ENCODE measurements around the gene SLC7A14. TPM values are rescaled to one million over a fixed set of nuclear protein-coding genes. Genes with fewer than 3 reads are reported as not detected.

The SLC7A14 gene
- total and polyA plus RNA-seq, 2 of the 13 experiments (the other 11 are each of a cell fraction or from before 2014, with no cell fraction given), result not detected

GRCh38 chr3:170476291-170476690, 109.6 kb downstream of the SLC7A14 start:
- ChIA-PET CTCF (ENCODE audit: low intra/inter-chr PET ratio, low total read pairs) (no interaction called here), POLR2A (no interaction called here)
- Histone ChIP-seq H3K9me3 (ENCODE audit: low read length) (no peaks in the 10 kb centered on the region), H3K36me3 (replicated peaks in 1 of 2; ENCODE audit: control insufficient read depth in 1 of 2, insufficient read depth in 2 of 2, low read length in 2 of 2) (no peaks in the 10 kb centered on the region), H3K79me2 (ENCODE audit: insufficient read depth, low read length) (no peaks in the 10 kb centered on the region), H3K4me1 (ENCODE audit: insufficient read depth, low read length) (no peaks in the 10 kb centered on the region), H3K4me3 (replicated peaks in 1 of 3; ENCODE audit: insufficient read depth in 1 of 3, low read depth in 2 of 3, low read length in 3 of 3) (no peak overlapping the region), H3K27ac (ENCODE audit: extremely low read length, insufficient read depth, low read length) (no peak overlapping the region), H3K4me2 (ENCODE audit: low read depth, low read length) (no peak overlapping the region), H2AFZ (ENCODE audit: low read length) (no peak overlapping the region), H4K20me1 (ENCODE audit: insufficient read depth, low read length) (no peaks in the 10 kb centered on the region), H3K9ac (ENCODE audit: insufficient read depth, low read depth, low read length) (no peak overlapping the region), H3K27me3 (ENCODE audit: control insufficient read depth in 1 of 2, insufficient read depth in 2 of 2, low read length in 2 of 2) (peaks cover 0 to 14% of the 10 kb centered on the region in 2 experiments; a peak in 3 of 5 replicates)
- intact Hi-C loops (cut with micrococcal nuclease; ENCODE audit: unreplicated experiment) (no loop called here), in situ Hi-C loops (cut with HindIII; ENCODE audit: extremely low pct_ligation_motif_present, low pct_unique_long_range_greater_than_20kb) (no loop called here)
- WGBS (ENCODE audit: low lambda C conversion rate), result 3% methylated on average over 3 of the region's 6 CpGs
- FAIRE-seq (no peak), DNase-seq (ENCODE audit: low spot score) (no peak), ATAC-seq (no peak)
- no TSS peak for BruUV-seq (replicated peaks)
- TF ChIP-seq ZFP82 (CRISPR knock-in tag; IDR thresholded peaks at IDR 0.05; ENCODE audit: borderline replicate concordance) (no peak), BORCS8-MEF2B (CRISPR knock-in tag; IDR thresholded peaks at IDR 0.05) (no peak), ZNF10 (CRISPR knock-in tag; IDR thresholded peaks at IDR 0.05; ENCODE audit: borderline replicate concordance, low read depth) (no peak), ATRX (CRISPR knock-in tag; IDR thresholded peaks at IDR 0.05; ENCODE audit: borderline replicate concordance) (no peak), GZF1 (CRISPR knock-in tag; IDR thresholded peaks at IDR 0.05) (no peak), TCF7L2 (IDR thresholded peaks at IDR 0.05; ENCODE audit: low read depth, low read length) (no peak), CBX2 (IDR thresholded peaks at IDR 0.05; ENCODE audit: low read depth, low read length) (no peak), CBX2 (CRISPR knock-in tag; IDR thresholded peaks at IDR 0.05; ENCODE audit: low read depth) (no peak), ZKSCAN5 (CRISPR knock-in tag; IDR thresholded peaks at IDR 0.05) (no peak), KDM6A (CRISPR knock-in tag; IDR thresholded peaks at IDR 0.05; ENCODE audit: low read depth) (no peak), ZSCAN30 (CRISPR knock-in tag; IDR thresholded peaks at IDR 0.05) (no peak), IKZF1 (IDR thresholded peaks at IDR 0.05) (no peak), BRCA1 (CRISPR knock-in tag; IDR thresholded peaks at IDR 0.05) (no peak), CREB1 (IDR thresholded peaks at IDR 0.05) (no peak), CREB1 (CRISPR knock-in tag; IDR thresholded peaks at IDR 0.05) (no peak), DMAP1 (CRISPR knock-in tag; IDR thresholded peaks at IDR 0.05) (no peak), SP2 (CRISPR knock-in tag; IDR thresholded peaks at IDR 0.05) (no peak), ZNF747 (CRISPR knock-in tag; IDR thresholded peaks at IDR 0.05; ENCODE audit: borderline replicate concordance) (no peak)
- TF ChIP-seq, protein P1, sequence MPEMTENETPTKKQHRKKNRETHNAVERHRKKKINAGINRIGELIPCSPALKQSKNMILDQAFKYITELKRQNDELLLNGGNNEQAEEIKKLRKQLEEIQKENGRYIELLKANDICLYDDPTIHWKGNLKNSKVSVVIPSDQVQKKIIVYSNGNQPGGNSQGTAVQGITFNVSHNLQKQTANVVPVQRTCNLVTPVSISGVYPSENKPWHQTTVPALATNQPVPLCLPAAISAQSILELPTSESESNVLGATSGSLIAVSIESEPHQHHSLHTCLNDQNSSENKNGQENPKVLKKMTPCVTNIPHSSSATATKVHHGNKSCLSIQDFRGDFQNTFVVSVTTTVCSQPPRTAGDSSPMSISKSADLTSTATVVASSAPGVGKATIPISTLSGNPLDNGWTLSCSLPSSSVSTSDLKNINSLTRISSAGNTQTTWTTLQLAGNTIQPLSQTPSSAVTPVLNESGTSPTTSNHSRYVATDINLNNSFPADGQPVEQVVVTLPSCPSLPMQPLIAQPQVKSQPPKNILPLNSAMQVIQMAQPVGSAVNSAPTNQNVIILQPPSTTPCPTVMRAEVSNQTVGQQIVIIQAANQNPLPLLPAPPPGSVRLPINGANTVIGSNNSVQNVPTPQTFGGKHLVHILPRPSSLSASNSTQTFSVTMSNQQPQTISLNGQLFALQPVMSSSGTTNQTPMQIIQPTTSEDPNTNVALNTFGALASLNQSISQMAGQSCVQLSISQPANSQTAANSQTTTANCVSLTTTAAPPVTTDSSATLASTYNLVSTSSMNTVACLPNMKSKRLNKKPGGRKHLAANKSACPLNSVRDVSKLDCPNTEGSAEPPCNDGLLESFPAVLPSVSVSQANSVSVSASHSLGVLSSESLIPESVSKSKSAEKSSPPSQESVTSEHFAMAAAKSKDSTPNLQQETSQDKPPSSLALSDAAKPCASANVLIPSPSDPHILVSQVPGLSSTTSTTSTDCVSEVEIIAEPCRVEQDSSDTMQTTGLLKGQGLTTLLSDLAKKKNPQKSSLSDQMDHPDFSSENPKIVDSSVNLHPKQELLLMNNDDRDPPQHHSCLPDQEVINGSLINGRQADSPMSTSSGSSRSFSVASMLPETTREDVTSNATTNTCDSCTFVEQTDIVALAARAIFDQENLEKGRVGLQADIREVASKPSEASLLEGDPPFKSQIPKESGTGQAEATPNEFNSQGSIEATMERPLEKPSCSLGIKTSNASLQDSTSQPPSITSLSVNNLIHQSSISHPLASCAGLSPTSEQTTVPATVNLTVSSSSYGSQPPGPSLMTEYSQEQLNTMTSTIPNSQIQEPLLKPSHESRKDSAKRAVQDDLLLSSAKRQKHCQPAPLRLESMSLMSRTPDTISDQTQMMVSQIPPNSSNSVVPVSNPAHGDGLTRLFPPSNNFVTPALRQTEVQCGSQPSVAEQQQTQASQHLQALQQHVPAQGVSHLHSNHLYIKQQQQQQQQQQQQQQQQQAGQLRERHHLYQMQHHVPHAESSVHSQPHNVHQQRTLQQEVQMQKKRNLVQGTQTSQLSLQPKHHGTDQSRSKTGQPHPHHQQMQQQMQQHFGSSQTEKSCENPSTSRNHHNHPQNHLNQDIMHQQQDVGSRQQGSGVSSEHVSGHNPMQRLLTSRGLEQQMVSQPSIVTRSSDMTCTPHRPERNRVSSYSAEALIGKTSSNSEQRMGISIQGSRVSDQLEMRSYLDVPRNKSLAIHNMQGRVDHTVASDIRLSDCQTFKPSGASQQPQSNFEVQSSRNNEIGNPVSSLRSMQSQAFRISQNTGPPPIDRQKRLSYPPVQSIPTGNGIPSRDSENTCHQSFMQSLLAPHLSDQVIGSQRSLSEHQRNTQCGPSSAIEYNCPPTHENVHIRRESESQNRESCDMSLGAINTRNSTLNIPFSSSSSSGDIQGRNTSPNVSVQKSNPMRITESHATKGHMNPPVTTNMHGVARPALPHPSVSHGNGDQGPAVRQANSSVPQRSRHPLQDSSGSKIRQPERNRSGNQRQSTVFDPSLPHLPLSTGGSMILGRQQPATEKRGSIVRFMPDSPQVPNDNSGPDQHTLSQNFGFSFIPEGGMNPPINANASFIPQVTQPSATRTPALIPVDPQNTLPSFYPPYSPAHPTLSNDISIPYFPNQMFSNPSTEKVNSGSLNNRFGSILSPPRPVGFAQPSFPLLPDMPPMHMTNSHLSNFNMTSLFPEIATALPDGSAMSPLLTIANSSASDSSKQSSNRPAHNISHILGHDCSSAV (CRISPR knock-in tag; IDR thresholded peaks at IDR 0.05; ENCODE audit: borderline replicate concordance), result no peak
